Fibroblast of lung (primary cell): ENCODE results near the gene F10. TPM values are rescaled to one million over a fixed set of nuclear protein-coding genes. Genes with fewer than 3 reads are reported as not detected.

Source experiments
- DNase-seq, 2 donors: peaks; one replicate each; pipeline versions ENCODE4 v3.0.0 to v3.0.0-alpha.2; 2010; ENCODE audit warnings: low read depth in 2 of 2
- H2AFZ ChIP-seq: 2 replicates; pipeline ENCODE4 v1.5.1; 2012; ENCODE audit warnings: low read length, control low read depth, inconsistent platforms
- H3K27ac ChIP-seq: 2 replicates; pipeline ENCODE4 v1.5.1; 2011; ENCODE audit warnings: low read length, control low read depth; ENCODE audit not compliant: insufficient read depth
- H3K27me3 ChIP-seq: 2 replicates; pipeline ENCODE4 v1.5.1; 2011; ENCODE audit warnings: mild to moderate bottlenecking, low read length; ENCODE audit not compliant: control insufficient read depth, insufficient read depth
- H3K36me3 ChIP-seq: 2 replicates; pipeline ENCODE4 v1.5.1; 2011; ENCODE audit warnings: low read length; ENCODE audit not compliant: control insufficient read depth, insufficient read depth
- H3K4me1 ChIP-seq: 2 replicates; pipeline ENCODE4 v1.5.1; 2011; ENCODE audit warnings: low read length; ENCODE audit not compliant: control insufficient read depth, insufficient read depth; ENCODE audit errors: extremely low read depth
- H3K4me2 ChIP-seq: 2 replicates; pipeline ENCODE4 v1.5.1; 2011; ENCODE audit warnings: low read length, control low read depth; ENCODE audit not compliant: insufficient read depth; ENCODE audit errors: extremely low read depth
- H3K4me3 ChIP-seq, 4 experiments: fragments of 200-600 bp in 1 of 4; sonication (generic) in 1 of 4; replicated peaks in 1 of 4; 2 replicates each; pipeline ENCODE4 v1.5.1; 2011 to 2016; ENCODE audit warnings: low read length in 4 of 4, low read depth in 3 of 4, mild to moderate bottlenecking in 3 of 4, control low read depth in 2 of 4, inconsistent platforms in 1 of 4, mixed read lengths in 1 of 4; ENCODE audit not compliant: insufficient read depth in 1 of 4; ENCODE audit errors: control extremely low read depth in 1 of 4
- H3K79me2 ChIP-seq: 2 replicates; pipeline ENCODE4 v1.5.1; 2012; ENCODE audit warnings: mild to moderate bottlenecking, low read length, inconsistent platforms; ENCODE audit not compliant: control insufficient read depth, insufficient read depth
- H3K9ac ChIP-seq: 2 replicates; pipeline ENCODE4 v1.5.1; 2011; ENCODE audit warnings: mild to moderate bottlenecking, low read length, control low read depth; ENCODE audit not compliant: insufficient read depth
- H3K9me3 ChIP-seq: 2 replicates; pipeline ENCODE4 v1.5.1; 2012; ENCODE audit warnings: low read depth, low read length; ENCODE audit not compliant: control insufficient read depth, insufficient read depth
- H4K20me1 ChIP-seq: 2 replicates; pipeline ENCODE4 v1.5.1; 2011; ENCODE audit warnings: low read length; ENCODE audit not compliant: control insufficient read depth, insufficient read depth; ENCODE audit errors: extremely low read depth
- EZH2 ChIP-seq: IDR thresholded peaks from 2 replicates; pipeline ENCODE4 v1.5.1; 2012; ENCODE audit warnings: low read length, control low read depth, mild to moderate bottlenecking; ENCODE audit errors: missing control alignments
- polyA plus RNA-seq, 2 donors: library from polyadenylated mRNA; depleted of rRNA in 1 of 2; stranded (reverse) in 1 of 2; unstranded in 1 of 2; fragments of >200 nt; gene quantifications; 2 replicates each; pipeline ENCODE4 v1.2.1, GENCODE V29; 2011 to 2012; ENCODE audit warnings: missing spikeins in 1 of 2
- total RNA-seq: library from RNA; depleted of rRNA; stranded (reverse); fragments of >200 nt; gene quantifications from 2 replicates; pipeline ENCODE4 v1.2.1, GENCODE V29; 2014
- TF ChIP-seq, protein P1 (sequence below), 2 donors: IDR thresholded peaks in 1 of 2; conservative IDR thresholded peaks in 1 of 2; 1 replicate in 1 of 2; 2 replicates in 1 of 2; pipeline ENCODE4 v1.5.1; 2011 to 2012; ENCODE audit warnings: low read length in 2 of 2, control low read depth in 1 of 2, inconsistent platforms in 1 of 2, low read depth in 1 of 2, mild to moderate bottlenecking in 1 of 2

Gene F10
- total and polyA plus RNA-seq, 2 donors (not counting 1 experiment from before 2014, with no cell fraction given): 39.9 to 41.5 TPM

GRCh38 chr13:113144255-113144629 is 21.6 kb downstream of the F10 start:
- H3K9me3 ChIP-seq: no peaks in the 10 kb centered on the region
- H3K27ac ChIP-seq: no peak overlapping the region
- TF ChIP-seq, protein P1, sequence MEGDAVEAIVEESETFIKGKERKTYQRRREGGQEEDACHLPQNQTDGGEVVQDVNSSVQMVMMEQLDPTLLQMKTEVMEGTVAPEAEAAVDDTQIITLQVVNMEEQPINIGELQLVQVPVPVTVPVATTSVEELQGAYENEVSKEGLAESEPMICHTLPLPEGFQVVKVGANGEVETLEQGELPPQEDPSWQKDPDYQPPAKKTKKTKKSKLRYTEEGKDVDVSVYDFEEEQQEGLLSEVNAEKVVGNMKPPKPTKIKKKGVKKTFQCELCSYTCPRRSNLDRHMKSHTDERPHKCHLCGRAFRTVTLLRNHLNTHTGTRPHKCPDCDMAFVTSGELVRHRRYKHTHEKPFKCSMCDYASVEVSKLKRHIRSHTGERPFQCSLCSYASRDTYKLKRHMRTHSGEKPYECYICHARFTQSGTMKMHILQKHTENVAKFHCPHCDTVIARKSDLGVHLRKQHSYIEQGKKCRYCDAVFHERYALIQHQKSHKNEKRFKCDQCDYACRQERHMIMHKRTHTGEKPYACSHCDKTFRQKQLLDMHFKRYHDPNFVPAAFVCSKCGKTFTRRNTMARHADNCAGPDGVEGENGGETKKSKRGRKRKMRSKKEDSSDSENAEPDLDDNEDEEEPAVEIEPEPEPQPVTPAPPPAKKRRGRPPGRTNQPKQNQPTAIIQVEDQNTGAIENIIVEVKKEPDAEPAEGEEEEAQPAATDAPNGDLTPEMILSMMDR (conservative IDR thresholded peaks at IDR 0.05 in 1 of 2, IDR thresholded peaks at IDR 0.05 in 1 of 2; ENCODE audit: low read depth in 1 of 2, low read length in 2 of 2): no peak
- TF ChIP-seq EZH2: no peak
- H3K4me2 ChIP-seq: no peak overlapping the region
- H3K36me3 ChIP-seq: no peaks in the 10 kb centered on the region
- no peak overlapping the region for H2AFZ ChIP-seq
- no peak overlapping the region for H3K4me3 ChIP-seq
- H3K79me2 ChIP-seq: no peaks in the 10 kb centered on the region
- no peaks in the 10 kb centered on the region for H3K27me3 ChIP-seq
- no peak for DNase-seq
- H3K4me1 ChIP-seq: no peaks in the 10 kb centered on the region
- H4K20me1 ChIP-seq: no peaks in the 10 kb centered on the region
- no peak overlapping the region for H3K9ac ChIP-seq

DNA sequence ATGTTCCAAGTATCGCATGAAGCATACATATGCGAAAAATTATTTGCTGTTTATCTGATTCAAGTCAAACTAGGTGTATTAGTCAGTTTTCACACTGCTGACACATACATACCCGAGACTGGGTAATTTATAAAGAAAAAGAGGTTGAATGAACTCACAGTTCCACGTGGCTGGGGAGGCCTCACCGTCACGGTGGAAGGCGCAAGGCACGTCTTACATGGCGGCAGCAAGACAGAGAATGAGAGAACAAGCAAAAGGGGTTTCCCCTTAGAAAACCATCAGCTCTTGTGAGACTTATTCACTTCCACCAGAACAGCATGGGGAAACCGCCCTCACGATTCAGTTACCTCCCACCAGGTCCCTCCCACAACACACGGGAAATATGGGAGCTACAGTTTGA is 22.9 kb downstream of the F10 start:
- no peaks in the 10 kb centered on the region for H3K27me3 ChIP-seq
- no peak overlapping the region for H3K4me2 ChIP-seq
- no peak overlapping the region for H3K27ac ChIP-seq
- no peaks in the 10 kb centered on the region for H3K4me1 ChIP-seq
- H4K20me1 ChIP-seq: no peaks in the 10 kb centered on the region
- H2AFZ ChIP-seq: no peak overlapping the region
- no peaks in the 10 kb centered on the region for H3K36me3 ChIP-seq
- no peak overlapping the region for H3K9ac ChIP-seq
- no peaks in the 10 kb centered on the region for H3K79me2 ChIP-seq
- no peaks in the 10 kb centered on the region for H3K9me3 ChIP-seq
- TF ChIP-seq EZH2: no peak
- TF ChIP-seq, protein P1 (conservative IDR thresholded peaks at IDR 0.05 in 1 of 2, IDR thresholded peaks at IDR 0.05 in 1 of 2; ENCODE audit: low read depth in 1 of 2, low read length in 2 of 2): no peak
- no peak overlapping the region for H3K4me3 ChIP-seq
- DNase-seq: no peak

- DNase-seq: no peak
- Histone ChIP-seq H3K4me2 (no peak overlapping the region), H3K27ac (no peak overlapping the region), H3K9me3 (no peaks in the 10 kb centered on the region), H3K9ac (no peak overlapping the region), H3K4me3 (no peak overlapping the region), H3K36me3 (no peaks in the 10 kb centered on the region), H3K27me3 (no peaks in the 10 kb centered on the region), H3K4me1 (no peaks in the 10 kb centered on the region), H3K79me2 (no peaks in the 10 kb centered on the region), H2AFZ (no peak overlapping the region), H4K20me1 (no peaks in the 10 kb centered on the region)
- no peak for TF ChIP-seq EZH2
- TF ChIP-seq, protein P1 (conservative IDR thresholded peaks at IDR 0.05 in 1 of 2, IDR thresholded peaks at IDR 0.05 in 1 of 2; ENCODE audit: low read depth in 1 of 2, low read length in 2 of 2): no peak
These were observed 23.5 kb downstream of the F10 start for GRCh38 chr13:113145911-113146598.
